Measurements from ENCODE around the gene CFAP46.

GRCh38 chr10:132907821-132908620 lies 34.3 kb downstream of the CFAP46 start:
- TF ChIP-seq ZNF274 (IDR thresholded peaks at IDR 0.05; ENCODE audit: low read depth, low read length) = no peak
- no peak for TF ChIP-seq YY1 (IDR thresholded peaks at IDR 0.05; ENCODE audit: insufficient read depth, insufficient read length)
- no peak for TF ChIP-seq SUZ12 (IDR thresholded peaks at IDR 0.05; ENCODE audit: extremely low read depth, insufficient read depth, insufficient read length)
